Peyer's patch (tissue), 4 donors: ENCODE measurements around the gene CTBP2. TPM values are rescaled to one million over a fixed set of nuclear protein-coding genes. Genes with fewer than 3 reads are reported as not detected.

Source experiments
- DNase-seq, 3 donors: peaks; one replicate each; pipeline ENCODE4 v3.0.0-alpha.2; 2017 to 2019
- H3K27ac ChIP-seq, 4 donors: fragments of 200-600 bp; sonication (generic); one replicate each; pipeline ENCODE4 v1.5.1; 2016 to 2019
- H3K27me3 ChIP-seq, 2 donors: fragments of 200-600 bp; sonication (generic); one replicate each; pipeline ENCODE4 v1.5.1; 2019
- H3K36me3 ChIP-seq, 3 donors: fragments of 200-600 bp; sonication (generic); one replicate each; pipeline ENCODE4 v1.5.1; 2016 to 2019
- H3K4me1 ChIP-seq, 4 donors: fragments of 200-600 bp; sonication (generic); one replicate each; pipeline ENCODE4 v1.5.1; 2016 to 2019
- H3K4me3 ChIP-seq, 4 donors: fragments of 200-600 bp; sonication (generic); 1 replicate in 3 of 4; 2 replicates in 1 of 4; pipeline ENCODE4 v1.5.1; 2016 to 2019; ENCODE audit warnings: mild to moderate bottlenecking in 1 of 4
- H3K9me3 ChIP-seq, 4 donors: fragments of 200-600 bp; sonication (generic); one replicate each; pipeline ENCODE4 v1.5.1; 2016 to 2019; ENCODE audit warnings: mild to moderate bottlenecking in 1 of 4
- POLR2A ChIP-seq, 2 donors: fragments of 450-650 bp; IDR thresholded peaks; one replicate each; pipeline ENCODE4 v1.5.1; 2017; ENCODE audit warnings: antibody characterized with exemption in 2 of 2, mild to moderate bottlenecking in 2 of 2, moderate library complexity in 2 of 2
- total RNA-seq, 4 donors: library from RNA; depleted of rRNA; stranded (reverse); fragments of >200 nt; gene quantifications; one replicate each; pipeline ENCODE4 v1.1.0, GENCODE V29; 2016
- TF ChIP-seq, protein P1 (sequence below), 6 experiments: fragments of 450-650 bp in 4 of 6; fragments of 200-600 bp in 2 of 6; sonication (generic) in 1 of 6; IDR thresholded peaks; one replicate each; pipeline ENCODE4 v1.5.1; 2017 to 2019; ENCODE audit warnings: antibody characterized with exemption in 6 of 6, mild to moderate bottlenecking in 3 of 6, moderate library complexity in 1 of 6

The CTBP2 gene
- 10 to 100 TPM; 53.6 to 83.8 (median 64.7) TPM for total RNA-seq

DNA sequence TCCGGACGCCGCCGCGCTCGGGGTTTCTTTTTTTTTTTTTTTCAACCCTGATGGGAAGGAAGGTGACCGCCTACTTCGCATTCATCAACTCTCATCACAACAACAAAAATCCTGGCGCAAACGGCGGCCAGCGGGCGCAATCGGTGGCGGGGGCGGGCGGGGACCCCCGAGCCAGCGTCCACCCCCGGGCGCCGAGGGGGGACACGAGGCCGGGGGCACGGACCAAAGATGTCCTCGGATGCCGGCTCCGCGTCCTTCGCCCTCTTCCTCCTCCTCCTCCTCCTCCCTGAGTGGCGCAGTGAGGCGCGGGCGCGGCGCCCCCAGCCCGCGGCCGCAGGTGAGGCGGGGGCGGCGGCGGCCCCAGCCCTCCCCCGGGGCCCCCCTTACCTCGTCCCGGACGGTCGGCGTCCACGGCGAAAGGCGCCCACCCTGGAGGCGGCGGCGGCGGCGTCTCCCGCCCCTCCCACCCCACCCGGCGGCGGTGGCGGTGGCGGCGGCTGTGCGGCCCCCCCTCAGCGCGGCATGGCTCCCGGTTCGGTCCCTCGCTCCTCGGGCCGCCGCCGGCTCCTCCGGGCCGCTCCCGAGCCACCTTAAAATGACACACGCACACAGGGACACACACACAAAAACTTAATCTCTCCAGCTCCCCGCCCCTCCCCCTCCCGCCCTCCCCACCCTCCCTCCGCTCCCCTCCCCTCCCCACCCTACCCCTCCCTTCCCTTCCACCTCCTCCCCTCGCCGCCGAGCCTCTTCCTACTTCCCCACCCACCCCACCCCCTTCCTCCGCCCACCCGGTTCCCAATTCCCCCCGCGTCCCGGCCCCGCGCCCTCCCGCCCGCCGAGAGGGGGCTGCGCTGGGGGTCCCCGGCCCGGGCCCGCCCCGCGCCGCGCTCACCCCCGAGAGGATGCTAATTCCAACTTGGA lies at the start of gene CTBP2:
TSS of gene CTBP2 (minus strand) at position 632 of the 924 bp plus-strand sequence.
- Histone ChIP-seq H3K4me3 (peak within 1 kb of the TSS; percentile 58 to 91 (median 68)), H3K27ac (peak within 1 kb of the TSS; percentile 76 to 99 (median 94)), H3K27me3 (no peaks in the 10 kb centered on the region), H3K9me3 (no peaks in the 10 kb centered on the region), H3K4me1 (peaks cover 0 to 33% (median 9%) of the 10 kb centered on the region in 4 donors), H3K36me3 (no peaks in the 10 kb centered on the region)
- DNase-seq = peak in 2 of 3 donors; percentile 62 to 75
- TF ChIP-seq POLR2A (IDR thresholded peaks at IDR 0.05) = no peak
- TF ChIP-seq, protein P1, sequence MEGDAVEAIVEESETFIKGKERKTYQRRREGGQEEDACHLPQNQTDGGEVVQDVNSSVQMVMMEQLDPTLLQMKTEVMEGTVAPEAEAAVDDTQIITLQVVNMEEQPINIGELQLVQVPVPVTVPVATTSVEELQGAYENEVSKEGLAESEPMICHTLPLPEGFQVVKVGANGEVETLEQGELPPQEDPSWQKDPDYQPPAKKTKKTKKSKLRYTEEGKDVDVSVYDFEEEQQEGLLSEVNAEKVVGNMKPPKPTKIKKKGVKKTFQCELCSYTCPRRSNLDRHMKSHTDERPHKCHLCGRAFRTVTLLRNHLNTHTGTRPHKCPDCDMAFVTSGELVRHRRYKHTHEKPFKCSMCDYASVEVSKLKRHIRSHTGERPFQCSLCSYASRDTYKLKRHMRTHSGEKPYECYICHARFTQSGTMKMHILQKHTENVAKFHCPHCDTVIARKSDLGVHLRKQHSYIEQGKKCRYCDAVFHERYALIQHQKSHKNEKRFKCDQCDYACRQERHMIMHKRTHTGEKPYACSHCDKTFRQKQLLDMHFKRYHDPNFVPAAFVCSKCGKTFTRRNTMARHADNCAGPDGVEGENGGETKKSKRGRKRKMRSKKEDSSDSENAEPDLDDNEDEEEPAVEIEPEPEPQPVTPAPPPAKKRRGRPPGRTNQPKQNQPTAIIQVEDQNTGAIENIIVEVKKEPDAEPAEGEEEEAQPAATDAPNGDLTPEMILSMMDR (IDR thresholded peaks at IDR 0.05) = no peak

- H3K4me1 ChIP-seq = no peaks in the 10 kb centered on the region
- no peak for DNase-seq
These were observed 49.4 kb upstream of the CTBP2 start for GRCh38 chr10:125209591-125210355.

GRCh38 chr10:125208854-125209565 lies 48.6 kb upstream of the CTBP2 start:
- no peaks in the 10 kb centered on the region for H3K36me3 ChIP-seq

More at GRCh38 chr10:125209591-125210355, 49.4 kb upstream of the CTBP2 start:
- TF ChIP-seq POLR2A (IDR thresholded peaks at IDR 0.05) = no peak
- TF ChIP-seq, protein P1 (IDR thresholded peaks at IDR 0.05) = no peak
- H3K27me3 ChIP-seq = no peaks in the 10 kb centered on the region
- no peak overlapping the region for H3K4me3 ChIP-seq
- no peaks in the 10 kb centered on the region for H3K36me3 ChIP-seq
- no peak overlapping the region for H3K27ac ChIP-seq
- no peaks in the 10 kb centered on the region for H3K9me3 ChIP-seq

DNA sequence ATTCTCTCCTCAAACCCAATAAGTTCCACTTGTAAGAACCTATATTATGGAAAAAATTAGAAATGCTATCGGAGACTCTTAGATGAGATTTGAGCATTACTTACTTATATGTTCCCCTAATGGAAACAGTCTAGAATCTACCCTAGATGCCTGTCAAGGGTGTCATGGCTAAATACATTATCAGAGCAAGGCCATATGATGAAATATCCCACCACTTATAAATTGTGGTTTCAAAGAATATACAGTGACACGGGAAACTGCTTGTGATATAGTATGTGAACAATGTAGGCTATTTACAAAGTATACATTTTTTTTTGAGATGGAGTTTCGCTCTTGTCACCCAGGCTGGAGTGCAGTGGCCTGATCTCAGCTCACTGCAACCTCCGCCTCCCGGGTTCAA lies 46.3 kb upstream of the CTBP2 start:
- Histone ChIP-seq H3K27me3 (no peaks in the 10 kb centered on the region), H3K4me1 (no peaks in the 10 kb centered on the region), H3K9me3 (no peaks in the 10 kb centered on the region), H3K27ac (no peak overlapping the region), H3K36me3 (no peaks in the 10 kb centered on the region), H3K4me3 (no peak overlapping the region)
- DNase-seq = no peak
- no peak for TF ChIP-seq POLR2A (IDR thresholded peaks at IDR 0.05)

More at GRCh38 chr10:125208854-125209565, 48.6 kb upstream of the CTBP2 start:
- H3K27ac ChIP-seq = no peak overlapping the region
- TF ChIP-seq POLR2A (IDR thresholded peaks at IDR 0.05) = no peak
- TF ChIP-seq, protein P1 (IDR thresholded peaks at IDR 0.05) = no peak
- no peaks in the 10 kb centered on the region for H3K27me3 ChIP-seq
- no peaks in the 10 kb centered on the region for H3K4me1 ChIP-seq
- no peak for DNase-seq
- H3K9me3 ChIP-seq = no peaks in the 10 kb centered on the region
- no peak overlapping the region for H3K4me3 ChIP-seq

DNA sequence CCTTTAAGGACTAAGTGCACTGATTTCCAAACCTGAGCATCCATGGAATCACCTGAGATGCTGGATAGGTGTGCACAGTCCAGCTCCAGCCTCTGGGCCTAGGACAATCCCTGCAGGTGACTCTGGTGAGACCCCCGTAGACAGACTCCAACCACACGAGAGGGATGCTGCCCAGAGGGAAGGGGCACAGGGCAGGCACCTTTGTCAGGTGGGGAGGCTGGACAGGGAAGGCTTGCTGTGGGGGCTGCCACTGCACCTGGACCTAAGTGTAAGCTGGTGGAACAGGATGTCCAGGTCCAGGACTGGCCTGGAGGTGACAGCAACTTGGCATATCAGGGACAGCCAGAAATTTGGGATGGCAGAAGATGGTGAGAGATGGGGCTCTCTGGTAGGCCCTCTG lies 45.1 kb upstream of the CTBP2 start:
- no peak overlapping the region for H3K27ac ChIP-seq
- no peaks in the 10 kb centered on the region for H3K9me3 ChIP-seq
- no peaks in the 10 kb centered on the region for H3K4me1 ChIP-seq
- DNase-seq = no peak
- H3K36me3 ChIP-seq = no peaks in the 10 kb centered on the region
- no peak for TF ChIP-seq POLR2A (IDR thresholded peaks at IDR 0.05)
- TF ChIP-seq, protein P1 (IDR thresholded peaks at IDR 0.05) = no peak
- H3K4me3 ChIP-seq = no peak overlapping the region
- H3K27me3 ChIP-seq = no peaks in the 10 kb centered on the region
